Natural killer cell (primary cell): Measurements from ENCODE around the gene SIX5. TPM values are rescaled to one million over a fixed set of nuclear protein-coding genes. Genes with fewer than 3 reads are reported as not detected.

Experiments
- ATAC-seq, 3 donors: fragments of 150-1000 bp in 2 of 3; fragments of 200-7000 bp in 1 of 3; cut with Tn5 transposase; 1 replicate in 1 of 3; 2 replicates in 2 of 3; pipeline ENCODE4 v1.10.0; 2021; ENCODE audit warnings: mild to moderate bottlenecking in 2 of 3, moderate library complexity in 2 of 3
- DNase-seq, 2 donors: peaks; one replicate each; pipeline versions ENCODE4 v3.0.0 to v3.0.0-alpha.2; 2013 to 2021; ENCODE audit warnings: mixed read lengths in 1 of 2
- H3K27ac ChIP-seq: one replicate; pipeline ENCODE4 v1.5.1; 2013; ENCODE audit warnings: mild to moderate bottlenecking, low read length
- H3K27me3 ChIP-seq: one replicate; pipeline ENCODE4 v1.6.1; 2013; ENCODE audit warnings: low read length; ENCODE audit not compliant: control insufficient read depth, insufficient read depth
- H3K36me3 ChIP-seq: one replicate; pipeline ENCODE4 v1.6.1; 2013; ENCODE audit warnings: low read length; ENCODE audit not compliant: control insufficient read depth, insufficient read depth
- H3K4me1 ChIP-seq: one replicate; pipeline ENCODE4 v1.6.1; 2013; ENCODE audit warnings: low read length; ENCODE audit not compliant: control insufficient read depth, insufficient read depth
- H3K4me3 ChIP-seq: one replicate; pipeline ENCODE4 v1.5.1; 2013; ENCODE audit warnings: low read length
- H3K9me3 ChIP-seq: one replicate; pipeline ENCODE4 v1.6.1; 2013; ENCODE audit warnings: low read length; ENCODE audit not compliant: control insufficient read depth, insufficient read depth
- H3K27ac Mint-ChIP-seq, 2 donors: one replicate each; pipeline ENCODE4 v1.8.0; 2022; ENCODE audit warnings: mild to moderate bottlenecking in 2 of 2, mixed read lengths in 2 of 2, moderate library complexity in 1 of 2
- H3K27me3 Mint-ChIP-seq, 2 donors: one replicate each; pipeline ENCODE4 v1.8.0; 2022; ENCODE audit warnings: low read depth in 2 of 2, mixed read lengths in 2 of 2
- H3K36me3 Mint-ChIP-seq: one replicate; pipeline ENCODE4 v1.8.0; 2022; ENCODE audit warnings: mixed read lengths
- H3K4me1 Mint-ChIP-seq, 2 donors: one replicate each; pipeline ENCODE4 v1.8.0; 2022; ENCODE audit warnings: mixed read lengths in 2 of 2
- H3K4me3 Mint-ChIP-seq: one replicate; pipeline ENCODE4 v1.8.0; 2022; ENCODE audit warnings: mild to moderate bottlenecking, moderate library complexity, mixed read lengths
- H3K9me3 Mint-ChIP-seq, 2 donors: one replicate each; pipeline ENCODE4 v1.8.0; 2022; ENCODE audit warnings: mixed read lengths in 2 of 2
- CTCF ChIP-seq: fragments of 200-600 bp; IDR thresholded peaks from one replicate; pipeline ENCODE4 v1.8.0; 2022; ENCODE audit warnings: antibody characterized with exemption
- WGBS: methylation state at CpG from one replicate; pipeline ENCODE4 v1.1.7; 2013; ENCODE audit warnings: missing lambda C conversion rate; ENCODE audit not compliant: insufficient coverage; 5-methylcytosine and 5-hydroxymethylcytosine counted together
- intact Hi-C: fragments of 100-400 bp; cut with micrococcal nuclease; formaldehyde crosslinking; loops from one replicate; pipeline ENCODE4 v1.14.2; 2022
- total RNA-seq, 4 donors: library from RNA; stranded (reverse); fragments of 120-200 nt in 1 of 4; gene quantifications; one replicate each; pipeline versions ENCODE4 v1.2.3 to v1.2.4, GENCODE V29; 2013 to 2022

Gene SIX5
- total RNA-seq, 3 donors from 2014 or later (not counting 1 experiment from before 2014, with no cell fraction given): 2.1 to 3.3 (median 3.1) TPM

GRCh38 chr19:45747513-45747912, 21.5 kb downstream of the SIX5 start:
- Mint-ChIP-seq H3K27me3 (peaks cover 8 to 15% of the 10 kb centered on the region in 2 donors), H3K4me3 (no peak overlapping the region), H3K9me3 (no peaks in the 10 kb centered on the region), H3K36me3 (no peaks in the 10 kb centered on the region), H3K4me1 (no peaks in the 10 kb centered on the region), H3K27ac (no peak overlapping the region)
- WGBS: 91% methylated on average over 4 of the region's 5 CpGs
- ATAC-seq (no peak), DNase-seq (no peak)
- no peak for TF ChIP-seq CTCF
- Histone ChIP-seq H3K27me3 (no peaks in the 10 kb centered on the region), H3K4me3 (no peak overlapping the region), H3K4me1 (no peaks in the 10 kb centered on the region), H3K27ac (no peak overlapping the region), H3K9me3 (no peaks in the 10 kb centered on the region), H3K36me3 (no peaks in the 10 kb centered on the region)
- intact Hi-C loops: no loop called here

- intact Hi-C loops: no loop called here
- no peak for ATAC-seq
These were observed 22.2 kb downstream of the SIX5 start for GRCh38 chr19:45746866-45747265.

GRCh38 chr19:45745606-45746005, 23.4 kb downstream of the SIX5 start:
- H3K4me3 Mint-ChIP-seq: no peak overlapping the region
- intact Hi-C loops: no loop called here
- Histone ChIP-seq H3K9me3 (no peaks in the 10 kb centered on the region), H3K4me1 (no peaks in the 10 kb centered on the region), H3K4me3 (no peak overlapping the region), H3K36me3 (no peaks in the 10 kb centered on the region), H3K27me3 (no peaks in the 10 kb centered on the region), H3K27ac (no peak overlapping the region)
- 93% methylated on average over 6 of the region's 6 CpGs for WGBS
- no peak for DNase-seq
- no peak overlapping the region for H3K27ac Mint-ChIP-seq
- no peaks in the 10 kb centered on the region for H3K36me3 Mint-ChIP-seq
- peaks cover 8 to 17% of the 10 kb centered on the region in 2 donors for H3K27me3 Mint-ChIP-seq
- no peaks in the 10 kb centered on the region for H3K9me3 Mint-ChIP-seq
- ATAC-seq: no peak
- TF ChIP-seq CTCF: no peak
- H3K4me1 Mint-ChIP-seq: no peaks in the 10 kb centered on the region

More at GRCh38 chr19:45746866-45747265, 22.2 kb downstream of the SIX5 start:
- Histone ChIP-seq H3K9me3 (no peaks in the 10 kb centered on the region), H3K36me3 (no peaks in the 10 kb centered on the region), H3K4me3 (no peak overlapping the region), H3K4me1 (no peaks in the 10 kb centered on the region), H3K27ac (no peak overlapping the region), H3K27me3 (no peaks in the 10 kb centered on the region)
- no peak overlapping the region for H3K4me3 Mint-ChIP-seq
- no peaks in the 10 kb centered on the region for H3K4me1 Mint-ChIP-seq
- WGBS: 85% methylated on average over 5 of the region's 5 CpGs
- DNase-seq: no peak
- H3K27me3 Mint-ChIP-seq: peaks cover 8 to 17% of the 10 kb centered on the region in 2 donors
- no peaks in the 10 kb centered on the region for H3K9me3 Mint-ChIP-seq
- H3K36me3 Mint-ChIP-seq: no peaks in the 10 kb centered on the region
- no peak for TF ChIP-seq CTCF
- H3K27ac Mint-ChIP-seq: no peak overlapping the region

- no peak overlapping the region for H3K4me3 Mint-ChIP-seq
- Histone ChIP-seq H3K36me3 (no peaks in the 10 kb centered on the region), H3K4me3 (no peak overlapping the region), H3K9me3 (no peaks in the 10 kb centered on the region), H3K27ac (no peak overlapping the region), H3K4me1 (no peaks in the 10 kb centered on the region), H3K27me3 (no peaks in the 10 kb centered on the region)
- intact Hi-C loops: no loop called here
- TF ChIP-seq CTCF: no peak
- DNase-seq (no peak), ATAC-seq (no peak)
- 79% methylated on average over 2 of the region's 4 CpGs for WGBS
- H3K4me1 Mint-ChIP-seq: no peaks in the 10 kb centered on the region
- no peak overlapping the region for H3K27ac Mint-ChIP-seq
- H3K9me3 Mint-ChIP-seq: no peaks in the 10 kb centered on the region
- H3K36me3 Mint-ChIP-seq: no peaks in the 10 kb centered on the region
- H3K27me3 Mint-ChIP-seq: peaks cover 8 to 17% of the 10 kb centered on the region in 2 donors
These were observed 26.1 kb downstream of the SIX5 start for GRCh38 chr19:45742969-45743368.
